GM12878 (cell line): ENCODE measurements around the gene PEMT. TPM values are rescaled to one million over a fixed set of nuclear protein-coding genes. Genes with fewer than 3 reads are reported as not detected.

Experiments used
- ATAC-seq: fragments of 200-7000 bp; cut with Tn5 transposase; 3 replicates; pipeline ENCODE4 v1.9.1; 2020; ENCODE audit warnings: mild to moderate bottlenecking, moderate library complexity
- BruUV-seq: library from RNA; stranded (reverse); fragments of 400-500 nt; replicated peaks from 2 replicates; lab custom pipeline; 2021; lab: Mats Ljungman, UMichigan
- CTCF ChIA-PET: fragments of 300-600 bp; sonication (Branson Sonifier 250); formaldehyde crosslinking; extraction: SDS; loops from one replicate; lab custom pipeline; 2021; ENCODE audit warnings: inconsistent platforms; lab: Yijun Ruan, JAX
- POLR2A ChIA-PET: fragments of 350-600 bp; formaldehyde crosslinking; extraction: SDS; loops from one replicate; lab custom pipeline; 2021; ENCODE audit warnings: inconsistent platforms; lab: Charles Lee
- RAD21 ChIA-PET: fragments of 300-600 bp; sonication (Branson Sonifier 250); formaldehyde crosslinking; loops from one replicate; lab custom pipeline; 2023; ENCODE audit warnings: antibody characterized with exemption; ENCODE audit not compliant: unreplicated experiment; lab: Charles Lee
- SMC1A ChIA-PET: fragments of 300-600 bp; sonication (Branson Sonifier 250); formaldehyde crosslinking; loops from one replicate; lab custom pipeline; 2023; ENCODE audit not compliant: unreplicated experiment, uncharacterized antibody; lab: Charles Lee
- DNase-seq: peaks from one replicate; pipeline ENCODE4 v3.0.0-alpha.2; 2011; ENCODE audit warnings: low read depth, low spot score
- FAIRE-seq: peaks from 3 replicates; lab custom pipeline; 2011; peaks lifted over from hg19 to GRCh38; lab: Jason Lieb, UNC
- H2AFZ ChIP-seq: 2 replicates; pipeline ENCODE4 v1.6.0; 2011; ENCODE audit warnings: low read depth, low read length, control low read depth; ENCODE audit not compliant: control insufficient read depth
- H3K27ac ChIP-seq: 2 replicates; pipeline ENCODE4 v1.5.1; 2011; ENCODE audit warnings: control low read depth; ENCODE audit not compliant: control insufficient read depth, insufficient read depth
- H3K27me3 ChIP-seq, 2 experiments: replicated peaks in 1 of 2; 2 replicates each; pipeline versions ENCODE4 v1.6.0 to v1.6.1; 2011; ENCODE audit warnings: low read length in 1 of 2; ENCODE audit not compliant: control insufficient read depth in 2 of 2, insufficient read depth in 2 of 2
- H3K36me3 ChIP-seq, 2 experiments: 2 replicates each; pipeline ENCODE4 v1.5.1; 2011; ENCODE audit warnings: low read length in 1 of 2; ENCODE audit not compliant: control insufficient read depth in 2 of 2, insufficient read depth in 2 of 2
- H3K4me1 ChIP-seq: 2 replicates; pipeline ENCODE4 v1.6.1; 2011; ENCODE audit warnings: mild to moderate bottlenecking, low read length, moderate library complexity, mixed read lengths; ENCODE audit not compliant: control insufficient read depth, insufficient read depth
- H3K4me2 ChIP-seq: 2 replicates; pipeline ENCODE4 v1.6.0; 2011; ENCODE audit warnings: control low read depth; ENCODE audit not compliant: control insufficient read depth, insufficient read depth
- H3K4me3 ChIP-seq: fragments of 200-600 bp; sonication (generic); 2 replicates; pipeline ENCODE4 v1.5.1; 2016
- H3K79me2 ChIP-seq: 2 replicates; pipeline ENCODE4 v1.6.0; 2011; ENCODE audit warnings: low read length; ENCODE audit not compliant: control insufficient read depth, insufficient read depth
- H3K9ac ChIP-seq: 2 replicates; pipeline ENCODE4 v1.8.0; 2011; ENCODE audit warnings: low read length, control low read depth, mixed read lengths; ENCODE audit not compliant: control insufficient read depth, insufficient read depth
- H3K9me3 ChIP-seq: replicated peaks from 3 replicates; pipeline ENCODE4 v1.5.1; 2011; ENCODE audit warnings: mild to moderate bottlenecking, low read length; ENCODE audit not compliant: control insufficient read depth, insufficient read depth
- H4K20me1 ChIP-seq: 2 replicates; pipeline ENCODE4 v1.6.0; 2011; ENCODE audit not compliant: control insufficient read depth, insufficient read depth
- EZH2 ChIP-seq: IDR thresholded peaks from 2 replicates; pipeline ENCODE4 v1.6.1; 2012; ENCODE audit warnings: low read depth, mild to moderate bottlenecking, control low read depth, inconsistent platforms, low read length, borderline replicate concordance; ENCODE audit not compliant: control insufficient read depth
- GATAD2B ChIP-seq: fragments of 450-650 bp; conservative IDR thresholded peaks from 2 replicates; pipeline ENCODE4 v1.6.1; 2017; ENCODE audit warnings: low read depth, mild to moderate bottlenecking, moderate library complexity
- HDAC6 ChIP-seq: fragments of 200-600 bp; sonication (generic); IDR thresholded peaks from one replicate; pipeline ENCODE4 v1.8.0; 2017; ENCODE audit warnings: antibody characterized with exemption; ENCODE audit not compliant: unreplicated experiment
- POLR2AphosphoS5 ChIP-seq: IDR thresholded peaks from 2 replicates; pipeline ENCODE4 v1.6.1; 2011; ENCODE audit warnings: mild to moderate bottlenecking, low read length, inconsistent platforms
- RCOR1 ChIP-seq: conservative IDR thresholded peaks from 2 replicates; pipeline ENCODE4 v1.6.1; 2012; ENCODE audit warnings: low read depth, low read length, improper control_type of control experiment
- SIN3A ChIP-seq: IDR thresholded peaks from 2 replicates; pipeline ENCODE4 v1.6.1; 2012; ENCODE audit warnings: low read depth, low read length, improper control_type of control experiment
- ZBED1 ChIP-seq: IDR thresholded peaks from 2 replicates; pipeline ENCODE4 v1.6.1; 2016; ENCODE audit warnings: borderline replicate concordance
- WGBS: methylation state at CpG from one replicate; pipeline ENCODE4 v1.1.6; 2016; ENCODE audit warnings: low lambda C conversion rate; ENCODE audit not compliant: insufficient replicate concordance, insufficient coverage; ENCODE audit errors: missing lambda C conversion rate; 5-methylcytosine and 5-hydroxymethylcytosine counted together
- in situ Hi-C: fragments of 300-500 bp; cut with MboI; formaldehyde crosslinking; loops from 9 replicates; pipeline ENCODE4 v1.14.3; 2018; ENCODE audit warnings: mixed read lengths
- intact Hi-C: fragments of 100-400 bp; cut with micrococcal nuclease; formaldehyde crosslinking; loops from one replicate; pipeline ENCODE4 v1.14.2; 2022; ENCODE audit not compliant: unreplicated experiment
- polyA plus RNA-seq, 11 experiments: library from polyadenylated mRNA; depleted of rRNA in 4 of 11; unstranded in 6 of 11; stranded (reverse) in 5 of 11; fragments of >200 nt; fragmentation: Nextera tagmentation in 4 of 11; fragmentation: Illumina TruSeq in 1 of 11; extraction: Ambion mirVana in 4 of 11; extraction: Trizol in 1 of 11; gene quantifications; 1 replicate in 1 of 11; 2 replicates in 10 of 11; pipeline versions ENCODE4 v1.2.1 to v1.2.3, GENCODE V29; 2011 to 2016; ENCODE audit warnings: inconsistent platforms in 2 of 11, missing spikeins in 2 of 11, low read depth in 1 of 11
- total RNA-seq, 4 experiments: library from RNA; depleted of rRNA in 3 of 4; stranded (reverse); fragments of >200 nt in 3 of 4; fragmentation: Illumina TruSeq in 1 of 4; extraction: Trizol in 1 of 4; gene quantifications; 2 replicates each; pipeline versions ENCODE4 v1.2.1 to v1.2.3, GENCODE V29; 2013 to 2021

Gene PEMT
- total and polyA plus RNA-seq, 10 of the 15 experiments (the other 5 are each of a cell fraction or from before 2014, with no cell fraction given): 2.8 to 44.7 (median 25.4) TPM

GRCh38 chr17:17495536-17496188 lies 95.8 kb downstream of the PEMT start:
- TF ChIP-seq SIN3A (no peak), EZH2 (peak; percentile 71; the same call in 1 of the 2 replicates), POLR2AphosphoS5 (no peak), HDAC6 (peak; percentile 34), GATAD2B (no peak), ZBED1 (no peak), RCOR1 (no peak)
- no TSS peak for BruUV-seq
- Histone ChIP-seq H3K79me2 (no peaks in the 10 kb centered on the region), H3K9me3 (no peaks in the 10 kb centered on the region), H3K9ac (no peak overlapping the region), H2AFZ (no peak overlapping the region), H4K20me1 (0 out of 2 replicates have a peak, but pooled peaks cover 3% of the 10 kb centered on the region), H3K4me1 (peaks cover 4% of the 10 kb centered on the region; the same call in 1 of the 2 replicates), H3K4me3 (peak overlapping the region; percentile 59; the same call in 1 of the 2 replicates), H3K27ac (no peak overlapping the region), H3K36me3 (peaks cover 3 to 4% of the 10 kb centered on the region in 2 experiments; a peak in 1 of 4 replicates), H3K27me3 (peaks cover 2 to 10% of the 10 kb centered on the region in 2 experiments; a peak in 3 of 4 replicates), H3K4me2 (peak overlapping the region; percentile 83)
- SMC1A ChIA-PET: interaction anchor here (2.6 kb wide), 1 partner anchor 146 kb away, joined by 24 read pairs; no protein-coding TSS in a partner anchor
- 16% methylated on average over 42 of the region's 65 CpGs for whole genome bisulfite sequencing
- CTCF ChIA-PET: interaction anchor here (0.6 to 1.8 kb wide), 4 partner anchors 11 to 146 kb away, joined by 3 to 12 read pairs (median 5); no protein-coding TSS in a partner anchor
- intact Hi-C loops (loop anchor here (2.0 to 5.0 kb wide), 2 partner anchors 72 to 139 kb away; no protein-coding TSS in a partner anchor), in situ Hi-C loops (loop anchor here (5.0 kb wide), 2 partner anchors 138 to 147 kb away; no protein-coding TSS in a partner anchor)
- no peak for FAIRE-seq
- RAD21 ChIA-PET: interaction anchor here (2.7 kb wide), 1 partner anchor 146 kb away, joined by 28 read pairs; no protein-coding TSS in a partner anchor
- peak; percentile 7 for ATAC-seq
- POLR2A ChIA-PET: no interaction called here
- DNase-seq: no peak
